Measurements from ENCODE around the gene MCU. TPM values are rescaled to one million over a fixed set of nuclear protein-coding genes. Genes with fewer than 3 reads are reported as not detected.

The MCU gene
- polyA plus RNA-seq, 1 donor (not counting 4 experiments of a cell fraction or from before 2014, with no cell fraction given): 103 TPM

- H3K27me3 ChIP-seq (ENCODE audit: control insufficient read depth, extremely low read depth, insufficient read depth, low read length): no peaks in the 10 kb centered on the region
- no peaks in the 10 kb centered on the region for H3K79me2 ChIP-seq (ENCODE audit: control insufficient read depth, insufficient read depth, low read length)
- FAIRE-seq (no peak), DNase-seq (ENCODE audit: low read depth, low spot score) (no peak)
- no peaks in the 10 kb centered on the region for H3K36me3 ChIP-seq (ENCODE audit: control insufficient read depth in 2 of 2, extremely low read depth in 1 of 2, insufficient read depth in 2 of 2, low read length in 2 of 2)
- no peak overlapping the region for H3K9ac ChIP-seq (ENCODE audit: control insufficient read depth, extremely low read depth, insufficient read depth, low read length)
- TF ChIP-seq EZH2 (IDR thresholded peaks at IDR 0.05; ENCODE audit: low read length): no peak
- no peak for TF ChIP-seq CTCF (optimal IDR thresholded peaks at IDR 0.05 in 1 of 3, IDR thresholded peaks at IDR 0.05 in 1 of 3, conservative IDR thresholded peaks at IDR 0.05 in 1 of 3; ENCODE audit: extremely low read depth in 1 of 3, insufficient read depth in 2 of 3, low read length in 3 of 3)
- H3K9me1 ChIP-seq (ENCODE audit: control insufficient read depth, extremely low read depth, insufficient read depth, low read length): no peaks in the 10 kb centered on the region
- no peaks in the 10 kb centered on the region for H3K4me1 ChIP-seq (ENCODE audit: control insufficient read depth, extremely low read depth, insufficient read depth, low read length)
- no peak overlapping the region for H2AFZ ChIP-seq (ENCODE audit: control insufficient read depth, low read length)
- no peak overlapping the region for H3K4me2 ChIP-seq (ENCODE audit: control insufficient read depth, extremely low read depth, insufficient read depth, low read depth, low read length)
- no peak overlapping the region for H3K4me3 ChIP-seq (ENCODE audit: control insufficient read depth in 2 of 3, extremely low read depth in 1 of 3, insufficient read depth in 2 of 3, low read depth in 1 of 3, low read length in 3 of 3)
- H3K9me3 ChIP-seq (ENCODE audit: control insufficient read depth, low read depth, low read length): no peaks in the 10 kb centered on the region
- H3K27ac ChIP-seq (ENCODE audit: control insufficient read depth, insufficient read depth, low read length): no peak overlapping the region
- no peaks in the 10 kb centered on the region for H4K20me1 ChIP-seq (ENCODE audit: control insufficient read depth, extremely low read depth, insufficient read depth, low read length)
- dilution Hi-C loops (cut with MboI; ENCODE audit: extremely low pct_ligation_motif_present, low sequenced_read_pairs): no loop called here
These were observed 32.2 kb upstream of the MCU start for GRCh38 chr10:72659694-72660093.

GRCh38 chr10:72660220-72660619 lies 31.7 kb upstream of the MCU start:
- Histone ChIP-seq H3K36me3 (ENCODE audit: control insufficient read depth in 2 of 2, extremely low read depth in 1 of 2, insufficient read depth in 2 of 2, low read length in 2 of 2) (no peaks in the 10 kb centered on the region), H3K9ac (ENCODE audit: control insufficient read depth, extremely low read depth, insufficient read depth, low read length) (no peak overlapping the region), H3K4me2 (ENCODE audit: control insufficient read depth, extremely low read depth, insufficient read depth, low read depth, low read length) (no peak overlapping the region), H3K27ac (ENCODE audit: control insufficient read depth, insufficient read depth, low read length) (no peak overlapping the region), H3K4me1 (ENCODE audit: control insufficient read depth, extremely low read depth, insufficient read depth, low read length) (no peaks in the 10 kb centered on the region), H3K9me1 (ENCODE audit: control insufficient read depth, extremely low read depth, insufficient read depth, low read length) (no peaks in the 10 kb centered on the region), H3K4me3 (ENCODE audit: control insufficient read depth in 2 of 3, extremely low read depth in 1 of 3, insufficient read depth in 2 of 3, low read depth in 1 of 3, low read length in 3 of 3) (no peak overlapping the region), H4K20me1 (ENCODE audit: control insufficient read depth, extremely low read depth, insufficient read depth, low read length) (no peaks in the 10 kb centered on the region), H3K27me3 (ENCODE audit: control insufficient read depth, extremely low read depth, insufficient read depth, low read length) (no peaks in the 10 kb centered on the region), H3K9me3 (ENCODE audit: control insufficient read depth, low read depth, low read length) (no peaks in the 10 kb centered on the region), H2AFZ (ENCODE audit: control insufficient read depth, low read length) (no peak overlapping the region), H3K79me2 (ENCODE audit: control insufficient read depth, insufficient read depth, low read length) (no peaks in the 10 kb centered on the region)
- no peak for TF ChIP-seq EZH2 (IDR thresholded peaks at IDR 0.05; ENCODE audit: low read length)
- no peak for TF ChIP-seq CTCF (optimal IDR thresholded peaks at IDR 0.05 in 1 of 3, IDR thresholded peaks at IDR 0.05 in 1 of 3, conservative IDR thresholded peaks at IDR 0.05 in 1 of 3; ENCODE audit: extremely low read depth in 1 of 3, insufficient read depth in 2 of 3, low read length in 3 of 3)
- DNase-seq (ENCODE audit: low read depth, low spot score) (no peak), FAIRE-seq (no peak)
- dilution Hi-C loops (cut with MboI; ENCODE audit: extremely low pct_ligation_motif_present, low sequenced_read_pairs): no loop called here

Measured in keratinocyte (primary cell).